ENCODE results near the gene PITRM1. TPM values are rescaled to one million over a fixed set of nuclear protein-coding genes. Genes with fewer than 3 reads are reported as not detected.
"Not testable (repeated sequence)": the region's sequence is repeated elsewhere in the genome, so short reads cannot be mapped to it uniquely, and the experiment has no call there.

The PITRM1 gene, protein sequence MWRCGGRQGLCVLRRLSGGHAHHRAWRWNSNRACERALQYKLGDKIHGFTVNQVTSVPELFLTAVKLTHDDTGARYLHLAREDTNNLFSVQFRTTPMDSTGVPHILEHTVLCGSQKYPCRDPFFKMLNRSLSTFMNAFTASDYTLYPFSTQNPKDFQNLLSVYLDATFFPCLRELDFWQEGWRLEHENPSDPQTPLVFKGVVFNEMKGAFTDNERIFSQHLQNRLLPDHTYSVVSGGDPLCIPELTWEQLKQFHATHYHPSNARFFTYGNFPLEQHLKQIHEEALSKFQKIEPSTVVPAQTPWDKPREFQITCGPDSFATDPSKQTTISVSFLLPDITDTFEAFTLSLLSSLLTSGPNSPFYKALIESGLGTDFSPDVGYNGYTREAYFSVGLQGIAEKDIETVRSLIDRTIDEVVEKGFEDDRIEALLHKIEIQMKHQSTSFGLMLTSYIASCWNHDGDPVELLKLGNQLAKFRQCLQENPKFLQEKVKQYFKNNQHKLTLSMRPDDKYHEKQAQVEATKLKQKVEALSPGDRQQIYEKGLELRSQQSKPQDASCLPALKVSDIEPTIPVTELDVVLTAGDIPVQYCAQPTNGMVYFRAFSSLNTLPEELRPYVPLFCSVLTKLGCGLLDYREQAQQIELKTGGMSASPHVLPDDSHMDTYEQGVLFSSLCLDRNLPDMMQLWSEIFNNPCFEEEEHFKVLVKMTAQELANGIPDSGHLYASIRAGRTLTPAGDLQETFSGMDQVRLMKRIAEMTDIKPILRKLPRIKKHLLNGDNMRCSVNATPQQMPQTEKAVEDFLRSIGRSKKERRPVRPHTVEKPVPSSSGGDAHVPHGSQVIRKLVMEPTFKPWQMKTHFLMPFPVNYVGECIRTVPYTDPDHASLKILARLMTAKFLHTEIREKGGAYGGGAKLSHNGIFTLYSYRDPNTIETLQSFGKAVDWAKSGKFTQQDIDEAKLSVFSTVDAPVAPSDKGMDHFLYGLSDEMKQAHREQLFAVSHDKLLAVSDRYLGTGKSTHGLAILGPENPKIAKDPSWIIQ
- total RNA-seq (46.6 TPM), polyA plus RNA-seq (61.2 TPM)

DNA sequence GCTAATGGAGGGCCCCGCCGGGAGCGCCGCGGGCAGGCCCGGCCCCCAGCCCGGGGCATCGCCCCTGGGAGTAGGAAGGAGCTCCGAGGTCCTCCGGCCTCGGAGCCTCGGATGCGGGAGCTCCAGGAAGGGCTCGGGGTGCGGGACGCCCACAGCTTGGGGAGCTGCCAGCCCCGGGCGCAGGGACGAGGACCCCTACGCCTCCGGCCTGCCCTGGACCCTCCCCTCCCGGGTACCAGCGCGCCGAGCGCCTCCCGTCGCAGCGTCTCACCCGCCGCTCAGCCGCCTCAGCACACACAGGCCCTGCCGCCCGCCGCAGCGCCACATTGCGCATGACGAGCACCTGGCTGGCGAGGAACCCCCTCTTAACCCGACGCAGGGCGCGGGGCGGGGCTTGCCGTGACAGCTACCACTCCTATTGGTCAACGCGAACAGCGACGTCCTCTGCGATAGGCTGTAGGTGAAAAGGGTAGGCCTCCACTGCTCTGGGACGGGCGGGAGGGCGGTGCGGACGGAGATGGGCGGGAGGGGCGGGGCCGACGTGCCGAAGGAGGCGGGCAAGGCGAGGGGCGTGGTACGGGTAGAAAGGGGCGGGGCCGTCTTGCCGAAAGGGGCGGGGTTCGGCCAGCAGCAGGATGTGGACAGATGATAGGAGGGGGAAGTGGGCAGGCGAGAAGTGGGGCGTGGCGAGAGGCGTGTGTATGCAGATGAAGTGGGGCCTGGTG, at the start of gene PITRM1:
TSS of gene PITRM1 (minus strand) at position 337 of the 725 bp plus-strand sequence. CDS start at position 327, 10 bp downstream.
- Histone ChIP-seq H3K4me3 (ENCODE audit: low read depth, low read length) (peak within 1 kb of the TSS; percentile 73), H3K36me3 (ENCODE audit: insufficient read depth) (peaks cover 2% of the 10 kb centered on the region), H3K4me1 (ENCODE audit: insufficient read depth) (peaks cover 1% of the 10 kb centered on the region), H3K27ac (ENCODE audit: low read depth) (peak within 1 kb of the TSS; percentile 88)
- WGBS: under 1% methylated on average over 73 of the region's 73 CpGs
- peak; percentile 94 for DNase-seq (ENCODE audit: extremely low spot score)

DNA sequence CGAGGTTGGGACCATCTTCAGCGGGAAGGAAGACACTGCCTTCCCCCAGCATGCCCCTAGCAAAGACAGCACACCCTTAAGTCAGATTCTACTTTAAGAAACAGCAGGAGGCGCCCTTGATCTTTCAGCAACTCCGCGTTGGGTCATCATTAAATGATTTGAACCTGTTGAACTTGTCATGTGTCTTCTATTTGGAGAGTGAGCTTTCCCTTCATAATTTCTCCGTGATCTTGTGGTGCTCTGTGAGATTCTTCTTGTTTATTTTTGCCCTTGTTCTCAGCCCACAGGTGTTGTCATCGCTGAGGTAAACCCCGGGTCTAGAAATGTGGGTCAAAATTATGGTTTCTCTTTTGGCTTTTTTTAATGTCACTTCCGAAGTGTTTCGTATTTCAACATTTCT, 49.5 kb upstream of the PITRM1 start:
- no peak for DNase-seq (ENCODE audit: extremely low spot score)
- Histone ChIP-seq H3K4me1 (ENCODE audit: insufficient read depth) (no peaks in the 10 kb centered on the region), H3K4me3 (ENCODE audit: low read depth, low read length) (no peak overlapping the region), H3K27ac (ENCODE audit: low read depth) (no peak overlapping the region), H3K36me3 (ENCODE audit: insufficient read depth) (no peaks in the 10 kb centered on the region)
- 83% methylated on average over 10 of the region's 10 CpGs for WGBS

DNA sequence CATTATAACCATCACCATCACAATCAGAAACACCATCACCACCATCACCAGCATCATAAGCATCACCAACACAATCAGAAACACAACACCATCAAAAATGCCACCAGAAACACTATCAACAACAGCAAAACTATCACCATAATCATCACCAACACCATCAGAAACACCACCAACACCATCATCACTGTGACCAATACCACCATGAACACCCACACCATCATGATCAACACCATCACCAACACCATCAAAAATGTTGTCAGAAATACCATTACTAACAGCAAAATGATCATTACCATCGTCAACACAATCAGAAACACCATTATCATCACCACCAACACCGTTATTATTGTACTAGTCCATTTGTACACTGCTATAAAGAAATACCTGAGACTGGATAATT, 49.0 kb upstream of the PITRM1 start:
- H3K4me3 ChIP-seq (ENCODE audit: low read depth, low read length); H3K36me3 ChIP-seq (ENCODE audit: insufficient read depth); H3K27ac ChIP-seq (ENCODE audit: low read depth); DNase-seq (ENCODE audit: extremely low spot score); H3K4me1 ChIP-seq (ENCODE audit: insufficient read depth): not testable (repeated sequence)
- no CpG with 5 or more reads among the region's 2 CpGs for WGBS

DNA sequence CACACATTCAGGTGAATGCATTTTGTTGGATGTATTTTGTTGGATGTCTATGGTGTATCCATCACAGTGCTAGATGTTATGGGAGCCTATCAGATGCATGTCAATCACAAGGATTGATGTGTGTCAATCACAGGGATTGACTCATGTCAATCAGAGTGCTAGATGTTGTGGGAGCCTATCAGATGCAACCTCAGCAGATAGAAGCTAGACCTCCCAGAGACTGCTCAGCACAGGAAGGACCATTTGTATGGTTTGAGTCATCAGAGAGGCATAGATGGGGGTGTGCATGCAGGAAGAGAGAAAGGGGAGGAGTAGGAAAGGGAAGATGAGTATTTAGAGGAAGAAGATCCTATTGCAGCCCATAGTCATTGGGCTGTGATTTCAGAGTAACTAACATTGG, 48.3 kb upstream of the PITRM1 start:
- H3K4me1 ChIP-seq (ENCODE audit: insufficient read depth): no peaks in the 10 kb centered on the region
- H3K36me3 ChIP-seq (ENCODE audit: insufficient read depth): no peaks in the 10 kb centered on the region
- H3K27ac ChIP-seq (ENCODE audit: low read depth): no peak overlapping the region
- H3K4me3 ChIP-seq (ENCODE audit: low read depth, low read length): no peak overlapping the region
- no peak for DNase-seq (ENCODE audit: extremely low spot score)

GRCh38 chr10:3219021-3219628, 46.5 kb upstream of the PITRM1 start:
- not testable (repeated sequence) for H3K27ac ChIP-seq (ENCODE audit: low read depth); H3K36me3 ChIP-seq (ENCODE audit: insufficient read depth); H3K4me1 ChIP-seq (ENCODE audit: insufficient read depth); H3K4me3 ChIP-seq (ENCODE audit: low read depth, low read length); DNase-seq (ENCODE audit: extremely low spot score)
- WGBS: 96% methylated on average over 5 of the region's 5 CpGs

DNA sequence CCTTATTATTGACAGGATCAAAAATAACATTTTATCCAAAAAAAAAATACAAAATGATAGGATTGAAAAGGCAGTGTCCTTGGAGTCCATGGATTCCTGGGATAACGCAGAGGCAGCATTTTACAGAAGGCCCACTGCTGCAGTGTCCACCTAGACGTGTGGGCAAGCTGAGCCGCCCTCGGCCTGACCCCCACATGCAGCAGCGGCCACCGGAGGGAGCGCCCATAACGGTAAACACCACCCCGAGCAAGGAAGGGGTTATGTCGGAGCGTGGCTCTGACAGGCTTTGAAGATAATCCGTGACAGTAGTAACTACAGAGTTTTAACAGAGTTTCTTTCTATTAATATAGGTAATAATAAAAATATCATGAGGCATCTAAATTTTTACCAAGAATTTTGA, 45.3 kb upstream of the PITRM1 start:
- no peak for DNase-seq (ENCODE audit: extremely low spot score)
- no peaks in the 10 kb centered on the region for H3K4me1 ChIP-seq (ENCODE audit: insufficient read depth)
- H3K36me3 ChIP-seq (ENCODE audit: insufficient read depth): no peaks in the 10 kb centered on the region
- WGBS: 87% methylated on average over 12 of the region's 12 CpGs
- H3K27ac ChIP-seq (ENCODE audit: low read depth): no peak overlapping the region
- no peak overlapping the region for H3K4me3 ChIP-seq (ENCODE audit: low read depth, low read length)

GRCh38 chr10:3217301-3217700, 44.7 kb upstream of the PITRM1 start:
- Histone ChIP-seq H3K27ac (ENCODE audit: low read depth) (no peak overlapping the region), H3K4me3 (ENCODE audit: low read depth, low read length) (no peak overlapping the region), H3K36me3 (ENCODE audit: insufficient read depth) (no peaks in the 10 kb centered on the region), H3K4me1 (ENCODE audit: insufficient read depth) (no peaks in the 10 kb centered on the region)
- 77% methylated on average over 2 of the region's 2 CpGs for WGBS
- no peak for DNase-seq (ENCODE audit: extremely low spot score)

DNA sequence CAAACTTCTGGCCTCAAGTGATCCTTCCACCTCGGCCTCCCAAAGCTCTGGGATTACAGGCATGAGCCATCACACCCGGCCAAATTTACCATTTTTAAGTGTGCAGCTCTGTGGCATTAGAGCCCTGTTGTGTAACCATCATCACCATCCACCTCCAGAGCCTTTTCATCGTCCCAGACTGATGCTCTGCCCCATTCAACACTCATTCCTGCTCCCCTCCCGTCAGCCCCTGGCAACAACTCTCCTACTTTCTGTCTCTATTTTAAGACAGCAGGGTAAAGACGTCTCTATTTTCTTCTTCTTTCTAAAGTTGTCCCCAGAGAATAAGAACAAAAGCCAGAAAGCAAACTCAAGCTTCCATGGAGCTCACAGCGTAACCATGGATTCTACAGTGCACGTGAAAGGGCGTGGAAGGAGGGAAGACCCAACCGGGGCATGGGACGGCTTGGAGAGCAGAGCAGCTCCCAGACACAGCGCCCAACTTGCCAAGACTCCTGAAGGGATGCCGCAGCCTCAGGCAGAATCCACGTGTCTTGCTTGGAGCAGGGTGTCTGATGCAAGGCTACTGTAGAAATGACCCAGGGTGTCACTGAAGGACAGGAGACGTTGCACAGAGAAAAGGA, 42.7 kb upstream of the PITRM1 start:
- Histone ChIP-seq H3K4me3 (ENCODE audit: low read depth, low read length) (no peak overlapping the region), H3K4me1 (ENCODE audit: insufficient read depth) (no peaks in the 10 kb centered on the region), H3K36me3 (ENCODE audit: insufficient read depth) (no peaks in the 10 kb centered on the region), H3K27ac (ENCODE audit: low read depth) (no peak overlapping the region)
- no peak for DNase-seq (ENCODE audit: extremely low spot score)
- 82% methylated on average over 14 of the region's 14 CpGs for WGBS

DNA sequence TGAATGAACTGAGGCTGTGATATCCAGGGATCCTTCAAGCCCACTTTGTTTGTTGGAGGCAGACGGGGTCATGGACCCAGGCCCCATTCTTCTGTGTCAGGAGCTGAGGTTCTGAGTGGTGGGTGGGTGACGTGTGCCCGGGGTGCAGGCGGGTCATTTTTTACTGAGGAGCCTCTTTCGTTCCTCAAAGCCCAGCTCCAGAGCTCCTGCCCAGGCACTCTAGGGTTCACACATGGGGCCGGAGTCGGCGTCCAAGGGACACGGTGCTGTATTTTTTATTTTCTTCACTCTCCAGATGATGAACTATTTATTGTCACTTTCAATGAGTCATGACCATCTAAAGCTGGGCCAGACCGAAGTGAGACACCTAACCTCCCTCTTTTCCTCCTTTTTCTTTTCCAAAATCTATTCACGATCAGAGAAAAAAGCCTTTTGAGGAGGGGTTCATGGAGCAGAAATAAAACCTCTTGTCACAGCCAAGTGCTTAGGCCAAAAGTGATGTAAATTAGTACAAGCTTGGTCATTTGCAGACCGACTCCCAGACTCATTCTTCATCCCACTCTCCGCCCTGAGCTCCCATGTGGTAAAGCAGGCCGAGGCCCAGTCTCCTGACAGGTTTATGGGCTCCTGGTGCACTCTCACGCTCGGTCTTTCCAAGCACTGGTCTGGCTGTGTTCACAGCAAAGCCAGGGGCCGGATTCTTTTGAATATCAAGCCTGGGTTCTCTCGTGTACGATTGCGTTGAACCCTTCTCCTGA, 41.4 kb upstream of the PITRM1 start:
- Histone ChIP-seq H3K27ac (ENCODE audit: low read depth) (no peak overlapping the region), H3K4me1 (ENCODE audit: insufficient read depth) (no peaks in the 10 kb centered on the region), H3K4me3 (ENCODE audit: low read depth, low read length) (no peak overlapping the region), H3K36me3 (ENCODE audit: insufficient read depth) (no peaks in the 10 kb centered on the region)
- 59% methylated on average over 20 of the region's 20 CpGs for WGBS
- peak; percentile 66 for DNase-seq (ENCODE audit: extremely low spot score)

GRCh38 chr10:3213208-3213607, 40.6 kb upstream of the PITRM1 start:
- no peaks in the 10 kb centered on the region for H3K4me1 ChIP-seq (ENCODE audit: insufficient read depth)
- H3K27ac ChIP-seq (ENCODE audit: low read depth): no peak overlapping the region
- DNase-seq (ENCODE audit: extremely low spot score): no peak
- H3K4me3 ChIP-seq (ENCODE audit: low read depth, low read length): no peak overlapping the region
- no peaks in the 10 kb centered on the region for H3K36me3 ChIP-seq (ENCODE audit: insufficient read depth)
- WGBS: 61% methylated on average over 10 of the region's 10 CpGs

GRCh38 chr10:3210251-3210877, 37.8 kb upstream of the PITRM1 start:
- Histone ChIP-seq H3K4me3 (ENCODE audit: low read depth, low read length) (no peak overlapping the region), H3K36me3 (ENCODE audit: insufficient read depth) (no peaks in the 10 kb centered on the region), H3K27ac (ENCODE audit: low read depth) (no peak overlapping the region), H3K4me1 (ENCODE audit: insufficient read depth) (no peaks in the 10 kb centered on the region)
- WGBS: 70% methylated on average over 10 of the region's 10 CpGs
- no peak for DNase-seq (ENCODE audit: extremely low spot score)
